Glomerular visceral epithelial cell (primary cell): ENCODE data around the gene CPD.
"Not testable (repeated sequence)": the region's sequence is repeated elsewhere in the genome, so short reads cannot be mapped to it uniquely, and the experiment has no call there.

ENCODE experiments used
- DNase-seq: peaks from one replicate; pipeline ENCODE4 v3.0.0-alpha.2; 2016; ENCODE audit errors: extremely low spot score

CPD gene

GRCh38 chr17:30378825-30379302 lies at the start of gene CPD:
Gene CPD (plus strand): TSS chr17:30378927. CDS start chr17:30378981, 54 bp downstream.
- peak; percentile 95 for DNase-seq

- DNase-seq: peak; percentile 34
Measured at GRCh38 chr17:30332057-30332542, 46.6 kb upstream of the CPD start.

GRCh38 chr17:30333503-30334360 lies 45.0 kb upstream of the CPD start, which contains the start of gene TMIGD1:
Gene TMIGD1 (minus strand): TSS chr17:30334057. CDS start chr17:30332133, 1,924 bp downstream.
- DNase-seq: no peak

- no peak for DNase-seq
Measured at GRCh38 chr17:30334421-30334820, 44.3 kb upstream of the CPD start.

GRCh38 chr17:30336369-30337171 lies 42.2 kb upstream of the CPD start:
- peak; percentile 56 for DNase-seq

- no peak for DNase-seq
Measured at GRCh38 chr17:30337393-30337999, 41.2 kb upstream of the CPD start.

GRCh38 chr17:30339086-30339485 lies 39.6 kb upstream of the CPD start:
- DNase-seq: no peak

- no peak for DNase-seq
Measured at GRCh38 chr17:30340801-30341356, 37.8 kb upstream of the CPD start.

- DNase-seq: no peak
Measured at GRCh38 chr17:30341703-30342249, 37.0 kb upstream of the CPD start.

GRCh38 chr17:30343244-30343643 lies 35.5 kb upstream of the CPD start:
- DNase-seq: not testable (repeated sequence)

- DNase-seq: no peak
Measured at GRCh38 chr17:30343796-30344195, 34.9 kb upstream of the CPD start.

GRCh38 chr17:30344283-30345088 lies 34.2 kb upstream of the CPD start:
- peak; percentile 61 for DNase-seq

GRCh38 chr17:30345089-30345433 lies 33.7 kb upstream of the CPD start:
- no peak for DNase-seq

- no peak for DNase-seq
Measured at GRCh38 chr17:30345527-30346075, 33.1 kb upstream of the CPD start.

- DNase-seq: no peak
Measured at GRCh38 chr17:30346221-30346795, 32.4 kb upstream of the CPD start.

GRCh38 chr17:30347488-30347887 lies 31.2 kb upstream of the CPD start:
- no peak for DNase-seq

GRCh38 chr17:30349252-30349651 lies 29.5 kb upstream of the CPD start:
- DNase-seq: no peak

GRCh38 chr17:30351263-30351662 lies 27.5 kb upstream of the CPD start:
- not testable (repeated sequence) for DNase-seq

GRCh38 chr17:30351735-30352134 lies 27.0 kb upstream of the CPD start:
- no peak for DNase-seq
